Osteocyte (in vitro differentiated cells): ENCODE measurements around the gene ESCO1. TPM values are rescaled to one million over a fixed set of nuclear protein-coding genes. Genes with fewer than 3 reads are reported as not detected.

Source experiments
- DNase-seq: peaks from one replicate; pipeline ENCODE4 v3.0.0; 2021; ENCODE audit warnings: mixed read lengths; ENCODE audit not compliant: unreplicated experiment; ENCODE audit errors: extremely low spot score
- H3K27ac Mint-ChIP-seq: one replicate; pipeline ENCODE4 v1.8.0; 2021; ENCODE audit warnings: mild to moderate bottlenecking, mixed read lengths; ENCODE audit not compliant: unreplicated experiment
- H3K27me3 Mint-ChIP-seq: one replicate; pipeline ENCODE4 v1.8.0; 2021; ENCODE audit warnings: mixed read lengths; ENCODE audit not compliant: unreplicated experiment
- H3K36me3 Mint-ChIP-seq: one replicate; pipeline ENCODE4 v1.8.0; 2021; ENCODE audit warnings: mixed read lengths; ENCODE audit not compliant: unreplicated experiment
- H3K4me1 Mint-ChIP-seq: one replicate; pipeline ENCODE4 v1.8.0; 2021; ENCODE audit warnings: mixed read lengths; ENCODE audit not compliant: unreplicated experiment
- H3K4me3 Mint-ChIP-seq: one replicate; pipeline ENCODE4 v1.8.0; 2021; ENCODE audit warnings: mild to moderate bottlenecking, moderate library complexity, mixed read lengths; ENCODE audit not compliant: unreplicated experiment
- H3K9me3 Mint-ChIP-seq: one replicate; pipeline ENCODE4 v1.8.0; 2021; ENCODE audit warnings: mixed read lengths; ENCODE audit not compliant: unreplicated experiment
- total RNA-seq: library from RNA; stranded (reverse); gene quantifications from 2 replicates; pipeline ENCODE4 v1.2.1, GENCODE V29; 2021
- TF ChIP-seq, protein P1 (sequence below): fragments of 200-600 bp; sonication (generic); IDR thresholded peaks from 2 replicates; pipeline ENCODE4 v1.5.0; 2021; ENCODE audit warnings: antibody characterized with exemption, mild to moderate bottlenecking, moderate library complexity

Gene ESCO1
- total RNA-seq, 1 donor from 2014 or later: 14.6 TPM

- peaks cover under 1% of the 10 kb centered on the region for H3K4me1 Mint-ChIP-seq
- no peak overlapping the region for H3K4me3 Mint-ChIP-seq
- TF ChIP-seq, protein P1, sequence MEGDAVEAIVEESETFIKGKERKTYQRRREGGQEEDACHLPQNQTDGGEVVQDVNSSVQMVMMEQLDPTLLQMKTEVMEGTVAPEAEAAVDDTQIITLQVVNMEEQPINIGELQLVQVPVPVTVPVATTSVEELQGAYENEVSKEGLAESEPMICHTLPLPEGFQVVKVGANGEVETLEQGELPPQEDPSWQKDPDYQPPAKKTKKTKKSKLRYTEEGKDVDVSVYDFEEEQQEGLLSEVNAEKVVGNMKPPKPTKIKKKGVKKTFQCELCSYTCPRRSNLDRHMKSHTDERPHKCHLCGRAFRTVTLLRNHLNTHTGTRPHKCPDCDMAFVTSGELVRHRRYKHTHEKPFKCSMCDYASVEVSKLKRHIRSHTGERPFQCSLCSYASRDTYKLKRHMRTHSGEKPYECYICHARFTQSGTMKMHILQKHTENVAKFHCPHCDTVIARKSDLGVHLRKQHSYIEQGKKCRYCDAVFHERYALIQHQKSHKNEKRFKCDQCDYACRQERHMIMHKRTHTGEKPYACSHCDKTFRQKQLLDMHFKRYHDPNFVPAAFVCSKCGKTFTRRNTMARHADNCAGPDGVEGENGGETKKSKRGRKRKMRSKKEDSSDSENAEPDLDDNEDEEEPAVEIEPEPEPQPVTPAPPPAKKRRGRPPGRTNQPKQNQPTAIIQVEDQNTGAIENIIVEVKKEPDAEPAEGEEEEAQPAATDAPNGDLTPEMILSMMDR: no peak
- H3K36me3 Mint-ChIP-seq: no peaks in the 10 kb centered on the region
- no peak overlapping the region for H3K27ac Mint-ChIP-seq
- peaks cover 3% of the 10 kb centered on the region for H3K27me3 Mint-ChIP-seq
- no peak for DNase-seq
- H3K9me3 Mint-ChIP-seq: no peaks in the 10 kb centered on the region
Measured at GRCh38 chr18:21479721-21480120, 120.8 kb downstream of the ESCO1 start.

Other genes with a start within 250 kb of the ESCO1 start
- 36.2 and 37.7 TPM in 2 replicates for gene SNRPD1, start 11.6 kb upstream of the ESCO1 start, total RNA-seq
- 8.8 and 10.0 TPM in 2 replicates for gene ABHD3, start 104.1 kb upstream of the ESCO1 start, total RNA-seq
- gene MIB1, start 140.1 kb upstream of the ESCO1 start, total RNA-seq: 63.8 and 66.4 TPM in 2 replicates